H1 (cell line): ENCODE results near the gene NRN1L. TPM values are rescaled to one million over a fixed set of nuclear protein-coding genes. Genes with fewer than 3 reads are reported as not detected.

Experiments used
- CTCF ChIA-PET: fragments of 300-600 bp; sonication (Branson Sonifier 250); formaldehyde crosslinking; loops from one replicate; lab custom pipeline; 2021; ENCODE audit not compliant: partially characterized antibody; lab: Charles Lee
- POLR2A ChIA-PET: fragments of 300-600 bp; sonication (Branson Sonifier 250); formaldehyde crosslinking; loops from one replicate; lab custom pipeline; 2021; ENCODE audit warnings: inconsistent platforms; ENCODE audit not compliant: partially characterized antibody; lab: Charles Lee
- DNase-seq, 2 experiments: peaks; one replicate each; pipeline versions ENCODE4 v3.0.0 to v3.0.0-alpha.2; 2010 to 2022; ENCODE audit warnings: low spot score in 2 of 2, low read depth in 1 of 2, mixed read lengths in 1 of 2
- FAIRE-seq: peaks from 2 replicates; lab custom pipeline; 2011; peaks lifted over from hg19 to GRCh38; lab: Jason Lieb, UNC
- H2AFZ ChIP-seq: 2 replicates; pipeline ENCODE4 v1.8.1; 2012; ENCODE audit warnings: low read length, inconsistent platforms
- H2AK5ac ChIP-seq: 2 replicates; pipeline ENCODE4 v1.6.1; 2013; ENCODE audit warnings: low read depth, low read length
- H2BK120ac ChIP-seq: replicated peaks from 2 replicates; pipeline ENCODE3; 2013; ENCODE audit warnings: low read depth, low read length, inconsistent platforms
- H2BK12ac ChIP-seq: 2 replicates; pipeline ENCODE4 v1.6.1; 2013; ENCODE audit warnings: low read depth, low read length
- H2BK15ac ChIP-seq: 2 replicates; pipeline ENCODE4 v1.6.1; 2013; ENCODE audit warnings: low read length
- H2BK20ac ChIP-seq: 2 replicates; pipeline ENCODE4 v1.6.1; 2013; ENCODE audit warnings: low read length
- H2BK5ac ChIP-seq: 2 replicates; pipeline ENCODE4 v1.6.1; 2013; ENCODE audit warnings: low read depth, low read length
- H3K14ac ChIP-seq: 2 replicates; pipeline ENCODE4 v1.6.1; 2013; ENCODE audit warnings: inconsistent platforms; ENCODE audit not compliant: insufficient read length
- H3K18ac ChIP-seq: 2 replicates; pipeline ENCODE4 v1.6.1; 2013; ENCODE audit warnings: low read length; ENCODE audit errors: extremely low read depth
- H3K23ac ChIP-seq: 2 replicates; pipeline ENCODE4 v1.6.1; 2013; ENCODE audit warnings: inconsistent platforms; ENCODE audit not compliant: insufficient read length
- H3K23me2 ChIP-seq: 2 replicates; pipeline ENCODE4 v1.6.1; 2013; ENCODE audit warnings: low read depth, low read length
- H3K27ac ChIP-seq: 2 replicates; pipeline ENCODE4 v1.6.1; 2011; ENCODE audit warnings: low read depth, low read length, inconsistent platforms
- H3K27me3 ChIP-seq, 4 experiments: replicated peaks in 1 of 4; 1 replicate in 1 of 4; 2 replicates in 3 of 4; pipeline versions ENCODE4 v1.6.1 to v1.8.1; 2011 to 2013; ENCODE audit warnings: low read length in 3 of 4, mild to moderate bottlenecking in 3 of 4, inconsistent platforms in 2 of 4, mixed read lengths in 2 of 4, moderate library complexity in 1 of 4; ENCODE audit not compliant: control insufficient read depth in 3 of 4, insufficient read depth in 3 of 4; ENCODE audit errors: extremely low read depth in 1 of 4
- H3K36me3 ChIP-seq, 4 experiments: 2 replicates each; pipeline versions ENCODE4 v1.6.1 to v1.8.1; 2011 to 2013; ENCODE audit warnings: mild to moderate bottlenecking in 4 of 4, low read length in 3 of 4, moderate library complexity in 2 of 4, control low read depth in 1 of 4, inconsistent platforms in 1 of 4; ENCODE audit not compliant: insufficient read depth in 4 of 4, control insufficient read depth in 2 of 4
- H3K4ac ChIP-seq: replicated peaks from 2 replicates; pipeline ENCODE3; 2013; ENCODE audit warnings: low read length, low read depth, mixed read lengths, inconsistent platforms; ENCODE audit not compliant: insufficient read length
- H3K4me1 ChIP-seq, 4 experiments: replicated peaks in 1 of 4; 1 replicate in 1 of 4; 2 replicates in 3 of 4; pipeline versions ENCODE4 v1.6.1 to v1.8.1; 2011 to 2013; ENCODE audit warnings: low read length in 3 of 4, inconsistent platforms in 2 of 4, mixed read lengths in 1 of 4; ENCODE audit not compliant: insufficient read depth in 4 of 4, control insufficient read depth in 3 of 4
- H3K4me2 ChIP-seq, 2 experiments: 2 replicates each; pipeline versions ENCODE4 v1.6.1 to v1.8.1; 2011 to 2013; ENCODE audit warnings: low read depth in 2 of 2, low read length in 2 of 2, control low read depth in 1 of 2, inconsistent platforms in 1 of 2, mild to moderate bottlenecking in 1 of 2; ENCODE audit not compliant: insufficient read depth in 1 of 2
- H3K4me3 ChIP-seq, 4 experiments: fragments of 200-600, 300-600 bp in 1 of 4; sonication (generic), shearing (Covaris generic), sonication (Bioruptor Twin) in 1 of 4; 2 replicates each; pipeline versions ENCODE4 v1.5.1 to v1.8.1; 2011 to 2016; ENCODE audit warnings: low read length in 4 of 4, low read depth in 3 of 4, control low read depth in 2 of 4, inconsistent platforms in 2 of 4, mild to moderate bottlenecking in 2 of 4, mixed read lengths in 1 of 4, moderate library complexity in 1 of 4; ENCODE audit not compliant: insufficient read depth in 2 of 4; ENCODE audit errors: extremely low read depth in 1 of 4
- H3K56ac ChIP-seq: replicated peaks from 2 replicates; pipeline ENCODE3; 2013; ENCODE audit warnings: low read depth, mild to moderate bottlenecking, mixed read lengths, low read length, inconsistent platforms; ENCODE audit not compliant: insufficient read length
- H3K79me1 ChIP-seq: 2 replicates; pipeline ENCODE4 v1.6.1; 2013; ENCODE audit warnings: low read depth, low read length, control low read depth
- H3K79me2 ChIP-seq, 2 experiments: 2 replicates each; pipeline versions ENCODE4 v1.6.1 to v1.8.1; 2012 to 2013; ENCODE audit warnings: low read length in 2 of 2, mild to moderate bottlenecking in 2 of 2, inconsistent platforms in 1 of 2; ENCODE audit not compliant: insufficient read depth in 2 of 2, control insufficient read depth in 1 of 2
- H3K9ac ChIP-seq, 4 experiments: replicated peaks in 1 of 4; 1 replicate in 1 of 4; 2 replicates in 3 of 4; pipeline versions ENCODE4 v1.6.1 to v1.8.1; 2011 to 2013; ENCODE audit warnings: low read depth in 3 of 4, low read length in 3 of 4, control low read depth in 2 of 4, mild to moderate bottlenecking in 2 of 4, moderate library complexity in 2 of 4, inconsistent platforms in 1 of 4; ENCODE audit errors: extremely low read depth in 1 of 4
- H3K9me3 ChIP-seq, 2 experiments: 2 replicates each; pipeline versions ENCODE4 v1.6.1 to v1.8.1; 2012 to 2013; ENCODE audit warnings: mild to moderate bottlenecking in 2 of 2, moderate library complexity in 2 of 2, control low read depth in 1 of 2, inconsistent platforms in 1 of 2, low read depth in 1 of 2, low read length in 1 of 2, mixed read lengths in 1 of 2; ENCODE audit not compliant: insufficient read depth in 2 of 2
- H4K20me1 ChIP-seq, 2 experiments: replicated peaks in 1 of 2; 2 replicates each; pipeline versions ENCODE3 to v1.8.1; 2011 to 2013; ENCODE audit warnings: inconsistent platforms in 2 of 2, low read length in 2 of 2, mild to moderate bottlenecking in 1 of 2; ENCODE audit not compliant: insufficient read depth in 2 of 2, control insufficient read depth in 1 of 2
- H4K5ac ChIP-seq: 2 replicates; pipeline ENCODE4 v1.6.1; 2013; ENCODE audit warnings: low read length, low read depth, mixed read lengths, inconsistent platforms; ENCODE audit not compliant: insufficient read length
- H4K8ac ChIP-seq: 2 replicates; pipeline ENCODE4 v1.8.0; 2013; ENCODE audit warnings: mild to moderate bottlenecking, moderate library complexity, low read length, inconsistent platforms; ENCODE audit not compliant: insufficient read depth; ENCODE audit errors: extremely low read depth
- H4K91ac ChIP-seq: replicated peaks from 2 replicates; pipeline ENCODE3; 2013; ENCODE audit warnings: low read length, mixed read lengths, inconsistent platforms; ENCODE audit not compliant: insufficient read length
- ATF2 ChIP-seq: IDR thresholded peaks from 2 replicates; pipeline ENCODE4 v1.6.1; 2012; ENCODE audit warnings: low read length, inconsistent platforms
- BCL11A ChIP-seq, 2 experiments: IDR thresholded peaks; one replicate each; pipeline ENCODE4 v1.6.1; 2011; ENCODE audit warnings: low read depth in 2 of 2, low read length in 2 of 2, mild to moderate bottlenecking in 2 of 2
- CEBPB ChIP-seq: IDR thresholded peaks from 2 replicates; pipeline ENCODE4 v1.6.1; 2012; ENCODE audit warnings: low read depth, low read length
- CHD2 ChIP-seq: IDR thresholded peaks from 2 replicates; pipeline ENCODE4 v1.6.1; 2012; ENCODE audit warnings: low read length, improper control_type of control experiment
- GABPA ChIP-seq: IDR thresholded peaks from 2 replicates; pipeline ENCODE4 v1.6.1; 2011; ENCODE audit warnings: mild to moderate bottlenecking, low read length, moderate library complexity, borderline replicate concordance; ENCODE audit not compliant: insufficient read depth
- HDAC6 ChIP-seq: IDR thresholded peaks from one replicate; pipeline ENCODE4 v1.7.1; 2012; ENCODE audit warnings: low read depth, mild to moderate bottlenecking, inconsistent platforms, low read length, moderate library complexity
- JUN ChIP-seq: IDR thresholded peaks from 2 replicates; pipeline ENCODE4 v1.6.1; 2011; ENCODE audit warnings: low read depth, mild to moderate bottlenecking, improper control_type of control experiment, low read length
- KDM4A ChIP-seq: IDR thresholded peaks from one replicate; pipeline ENCODE4 v1.7.1; 2012; ENCODE audit warnings: low read depth, mild to moderate bottlenecking, moderate library complexity, low read length, inconsistent platforms; ENCODE audit not compliant: severe bottlenecking
- MAX ChIP-seq: IDR thresholded peaks from 2 replicates; pipeline ENCODE4 v1.6.1; 2012; ENCODE audit warnings: inconsistent platforms
- NANOG ChIP-seq: IDR thresholded peaks from 2 replicates; pipeline ENCODE4 v1.6.1; 2011; ENCODE audit warnings: low read length, low read depth, mild to moderate bottlenecking, inconsistent platforms; ENCODE audit not compliant: insufficient read depth, poor library complexity, severe bottlenecking
- TAF1 ChIP-seq: IDR thresholded peaks from 2 replicates; pipeline ENCODE4 v1.6.1; 2011; ENCODE audit warnings: mild to moderate bottlenecking, low read depth, low read length
- TAF7 ChIP-seq: optimal IDR thresholded peaks from 2 replicates; pipeline ENCODE3; 2011; ENCODE audit warnings: low read depth, mild to moderate bottlenecking, inconsistent platforms, low read length, moderate library complexity, borderline replicate concordance
- WGBS, 2 experiments: shearing (Covaris generic) in 1 of 2; methylation state at CpG; one replicate each; pipeline versions ENCODE4 v1.1.6 to v1.1.7; 2013 to 2015; ENCODE audit warnings: low lambda C conversion rate in 2 of 2, mixed read lengths in 2 of 2, inconsistent platforms in 1 of 2, low coverage in 1 of 2, missing lambda C conversion rate in 1 of 2; ENCODE audit not compliant: insufficient replicate concordance in 2 of 2, insufficient coverage in 1 of 2, insufficient read length in 1 of 2; ENCODE audit errors: extremely low coverage in 1 of 2, missing lambda C conversion rate in 1 of 2; 5-methylcytosine and 5-hydroxymethylcytosine counted together
- polyA plus RNA-seq, 7 experiments: library from polyadenylated mRNA; depleted of rRNA in 3 of 7; stranded (reverse) in 5 of 7; unstranded in 2 of 7; fragments of >200 nt in 5 of 7; fragments of 200-250 nt in 2 of 7; gene quantifications; 1 replicate in 5 of 7; 2 replicates in 1 of 7; 4 replicates in 1 of 7; pipeline versions ENCODE4 v1.2.1 to v1.2.3, GENCODE V29; 2011 to 2013; ENCODE audit warnings: missing spikeins in 2 of 7, mixed read lengths in 2 of 7
- total RNA-seq: library from RNA; stranded (reverse); fragmentation: NEBNext Ultra II Directional; extraction: Animal tissue kit (Norgen Biotek cat#: 25700); gene quantifications from 2 replicates; pipeline ENCODE4 v1.2.1, GENCODE V29; 2021

Gene NRN1L
- total and polyA plus RNA-seq, 2 of the 8 experiments (the other 6 are each of a cell fraction or from before 2014, with no cell fraction given), result 4.1 to 35.2 TPM

GRCh38 chr16:67869653-67870052 is 15.0 kb upstream of the NRN1L start:
- no peaks in the 10 kb centered on the region for H3K27me3 ChIP-seq
- H3K4me2 ChIP-seq, result no peak overlapping the region
- no peak overlapping the region for H3K9ac ChIP-seq
- no peak overlapping the region for H3K14ac ChIP-seq
- H2BK15ac ChIP-seq, result no peak overlapping the region
- H3K36me3 ChIP-seq, result peaks cover 14 to 50% (median 28%) of the 10 kb centered on the region in 4 experiments
- ChIA-PET CTCF (interaction anchor here (0.7 to 12.2 kb wide), 6 partner anchors 22 to 197 kb away, joined by 3 to 123 read pairs (median 4); partner anchors contain the start of genes CENPT, CTRL and NUTF2), POLR2A (interaction anchor here (1.3 kb wide), 1 partner anchor 9 kb away, joined by 7 read pairs; no protein-coding TSS in a partner anchor)
- H3K4me1 ChIP-seq, result peaks cover 0 to 7% (median 3%) of the 10 kb centered on the region in 4 experiments; a peak in 3 of 7 replicates
- H2BK120ac ChIP-seq, result no peak overlapping the region
- H4K91ac ChIP-seq, result no peak overlapping the region
- H3K23ac ChIP-seq, result no peak overlapping the region
- no peaks in the 10 kb centered on the region for H3K9me3 ChIP-seq
- no peak overlapping the region for H3K4me3 ChIP-seq
- no peak overlapping the region for H3K18ac ChIP-seq
- H3K79me2 ChIP-seq, result peaks cover 3 to 14% of the 10 kb centered on the region in 2 experiments; a peak in 3 of 4 replicates
- no peak overlapping the region for H2BK20ac ChIP-seq
- H2BK5ac ChIP-seq, result no peak overlapping the region
- no peak overlapping the region for H3K27ac ChIP-seq
- DNase-seq, result no peak
- no peak overlapping the region for H3K56ac ChIP-seq
- WGBS, 2 experiments, result 92% methylated on average over 7 of the region's 7 CpGs; no CpG with 5 or more reads in 1 of the 2 experiments
- H3K4ac ChIP-seq, result no peak overlapping the region
- H2AK5ac ChIP-seq, result no peak overlapping the region
- peaks cover 2% of the 10 kb centered on the region; the same call in 1 of the 2 replicates for H3K23me2 ChIP-seq
- no peak for FAIRE-seq
- H3K79me1 ChIP-seq, result peaks cover 7% of the 10 kb centered on the region
- H4K20me1 ChIP-seq, result peaks cover 10% of the 10 kb centered on the region in 2 experiments
- no peak overlapping the region for H4K5ac ChIP-seq
- H2AFZ ChIP-seq, result no peak overlapping the region
- no peak overlapping the region for H2BK12ac ChIP-seq
- H4K8ac ChIP-seq, result no peak overlapping the region
- no peak for TF ChIP-seq TAF7
- TF ChIP-seq CEBPB, result no peak
- TF ChIP-seq NANOG, result no peak
- no peak for TF ChIP-seq JUN
- TF ChIP-seq MAX, result no peak
- no peak for TF ChIP-seq TAF1
- no peak for TF ChIP-seq ATF2
- TF ChIP-seq HDAC6, result no peak
- TF ChIP-seq GABPA, result no peak
- TF ChIP-seq CHD2, result no peak
- TF ChIP-seq BCL11A (IDR thresholded peaks at IDR 0.05; ENCODE audit: low read depth in 2 of 2, low read length in 2 of 2), result no peak
- TF ChIP-seq KDM4A, result no peak
